HEK293 (cell line): ENCODE results near the gene SRRM2.

ENCODE experiments used
- CTCF ChIA-PET: fragments of 350-600 bp; formaldehyde crosslinking; extraction: SDS; loops from one replicate; lab custom pipeline; 2021; ENCODE audit warnings: antibody characterized with exemption; lab: Yijun Ruan, JAX
- POLR2A ChIA-PET: fragments of 300-600 bp; formaldehyde crosslinking; extraction: SDS; loops from one replicate; lab custom pipeline; 2020; ENCODE audit warnings: antibody characterized with exemption, inconsistent platforms; lab: Yijun Ruan, JAX
- H3K27ac ChIP-seq: fragments of 200-500 bp; sonication (Bioruptor generic); 2 replicates; pipeline ENCODE4 v1.5.1; 2014; ENCODE audit warnings: low read depth, low read length, control low read depth, inconsistent platforms; ENCODE audit errors: extremely low read depth
- H3K36me3 ChIP-seq, 2 experiments: fragments of 200-500 bp in 1 of 2; sonication (Bioruptor generic) in 1 of 2; 1 replicate in 1 of 2; 2 replicates in 1 of 2; pipeline ENCODE4 v1.5.1; 2014 to 2017; ENCODE audit warnings: inconsistent platforms in 2 of 2, low read length in 2 of 2; ENCODE audit not compliant: control insufficient read depth in 2 of 2, insufficient read depth in 1 of 2
- H3K4me1 ChIP-seq: fragments of 200-500 bp; sonication (Bioruptor generic); 2 replicates; pipeline ENCODE4 v1.5.1; 2014; ENCODE audit warnings: mild to moderate bottlenecking, low read length, inconsistent platforms; ENCODE audit not compliant: control insufficient read depth, insufficient read depth
- H3K4me3 ChIP-seq: 2 replicates; pipeline ENCODE4 v1.5.1; 2011; ENCODE audit warnings: low read depth, mild to moderate bottlenecking, control low read depth, low read length, moderate library complexity
- H3K9me3 ChIP-seq: fragments of 200-500 bp; sonication (Bioruptor generic); 2 replicates; pipeline ENCODE4 v1.5.1; 2014; ENCODE audit warnings: low read depth, low read length, inconsistent platforms; ENCODE audit not compliant: control insufficient read depth, insufficient read depth
- REST ChIP-seq: fragments of 450-650 bp; formaldehyde crosslinking; IDR thresholded peaks from 2 replicates; pipeline ENCODE4 v1.5.1; 2016; ENCODE audit warnings: missing biosample characterization, missing genetic modification characterization
- SCRT2 ChIP-seq: fragments of 450-650 bp; formaldehyde crosslinking; IDR thresholded peaks from 2 replicates; pipeline ENCODE4 v1.5.1; 2016; ENCODE audit warnings: missing biosample characterization, missing genetic modification characterization
- TRIM28 ChIP-seq: IDR thresholded peaks from 2 replicates; pipeline ENCODE4 v1.6.1; 2011; ENCODE audit warnings: low read length, control low read depth, borderline replicate concordance
- ZBTB20 ChIP-seq: fragments of 450-650 bp; formaldehyde crosslinking; IDR thresholded peaks from 2 replicates; pipeline ENCODE4 v1.5.1; 2016; ENCODE audit warnings: missing biosample characterization, missing genetic modification characterization
- ZFHX2 ChIP-seq: fragments of 450-650 bp; formaldehyde crosslinking; conservative IDR thresholded peaks from 2 replicates; pipeline ENCODE4 v1.5.1; 2016; ENCODE audit warnings: missing biosample characterization, missing genetic modification characterization
- ZNF121 ChIP-seq: fragments of 450-650 bp; formaldehyde crosslinking; IDR thresholded peaks from 2 replicates; pipeline ENCODE4 v1.5.1; 2016; ENCODE audit warnings: missing biosample characterization, missing genetic modification characterization
- ZNF148 ChIP-seq: fragments of 450-650 bp; formaldehyde crosslinking; IDR thresholded peaks from 2 replicates; pipeline ENCODE4 v1.5.0; 2017; ENCODE audit warnings: missing biosample characterization, missing genetic modification characterization, borderline replicate concordance
- ZNF521 ChIP-seq: fragments of 450-650 bp; formaldehyde crosslinking; IDR thresholded peaks from 2 replicates; pipeline ENCODE4 v1.5.1; 2017; ENCODE audit warnings: missing biosample characterization, mild to moderate bottlenecking, missing genetic modification characterization
- ZNF549 ChIP-seq: fragments of 450-650 bp; IDR thresholded peaks from 2 replicates; pipeline ENCODE4 v1.5.1; 2018; ENCODE audit warnings: missing biosample characterization, missing genetic modification characterization, mild to moderate bottlenecking, inconsistent platforms, moderate library complexity
- ZNF645 ChIP-seq: fragments of 450-650 bp; formaldehyde crosslinking; IDR thresholded peaks from 2 replicates; pipeline ENCODE4; 2016; ENCODE audit warnings: missing biosample characterization, missing genetic modification characterization
- ZNF776 ChIP-seq: fragments of 450-650 bp; formaldehyde crosslinking; IDR thresholded peaks from 2 replicates; pipeline ENCODE4 v1.5.0; 2017; ENCODE audit warnings: missing biosample characterization, missing genetic modification characterization, borderline replicate concordance

SRRM2 gene

GRCh38 chr16:2713985-2714774 is 38.3 kb upstream of the SRRM2 start (continued):
- no peak for TF ChIP-seq ZNF645 (tag by site-specific recombination)
- no peak for TF ChIP-seq ZBTB20 (tag by site-specific recombination)

- Histone ChIP-seq H3K36me3 (peaks cover 0 to 6% of the 10 kb centered on the region in 2 experiments; a peak in 1 of 3 replicates), H3K4me1 (no peaks in the 10 kb centered on the region), H3K27ac (no peak overlapping the region), H3K4me3 (no peak overlapping the region), H3K9me3 (no peaks in the 10 kb centered on the region)
- TF ChIP-seq ZFHX2 (tag by site-specific recombination), result 0 out of 2 replicates have a peak, but pooled peaks have one; percentile 15
- no peak for TF ChIP-seq ZNF521 (tag by site-specific recombination)
- POLR2A ChIA-PET, result no interaction called here
- CTCF ChIA-PET, result no interaction called here
Observed at GRCh38 chr16:2715064-2715463, 37.4 kb upstream of the SRRM2 start.

- POLR2A ChIA-PET, result no interaction called here
- Histone ChIP-seq H3K36me3 (peaks cover 0 to 3% of the 10 kb centered on the region in 2 experiments; a peak in 1 of 3 replicates), H3K27ac (no peak overlapping the region), H3K4me1 (no peaks in the 10 kb centered on the region), H3K4me3 (no peak overlapping the region), H3K9me3 (no peaks in the 10 kb centered on the region)
- TF ChIP-seq ZNF521 (tag by site-specific recombination) (no peak), REST (peak; percentile 93), ZNF549 (no peak), TRIM28 (no peak), ZNF121 (tag by site-specific recombination) (no peak), ZNF776 (tag by site-specific recombination) (no peak), ZBTB20 (tag by site-specific recombination) (no peak)
- CTCF ChIA-PET, result no interaction called here
Observed at GRCh38 chr16:2715519-2715918, 36.9 kb upstream of the SRRM2 start.

- H3K4me3 ChIP-seq, result no peak overlapping the region
- no peaks in the 10 kb centered on the region for H3K36me3 ChIP-seq
- H3K9me3 ChIP-seq, result no peaks in the 10 kb centered on the region
- H3K27ac ChIP-seq, result no peak overlapping the region
- ChIA-PET CTCF (interaction anchor here (0.5 to 1.1 kb wide), 2 partner anchors 171 to 190 kb away, joined by 3 to 5 read pairs; no protein-coding TSS in a partner anchor), POLR2A (interaction anchor here (0.7 to 1.5 kb wide), 2 partner anchors 34 to 37 kb away, joined by 3 to 4 read pairs; partner anchors contain the start of gene KCTD5)
- no peaks in the 10 kb centered on the region for H3K4me1 ChIP-seq
- TF ChIP-seq SCRT2 (peak; percentile 70), ZNF148 (no peak)
Observed at GRCh38 chr16:2715966-2716885, 36.2 kb upstream of the SRRM2 start.
